Fibroblast of skin of right biceps (primary cell): ENCODE results near the gene DSG2.

Experiments
- DNase-seq: peaks from one replicate; pipeline ENCODE4 v3.0.0-alpha.2; 2013

Gene DSG2

DNA sequence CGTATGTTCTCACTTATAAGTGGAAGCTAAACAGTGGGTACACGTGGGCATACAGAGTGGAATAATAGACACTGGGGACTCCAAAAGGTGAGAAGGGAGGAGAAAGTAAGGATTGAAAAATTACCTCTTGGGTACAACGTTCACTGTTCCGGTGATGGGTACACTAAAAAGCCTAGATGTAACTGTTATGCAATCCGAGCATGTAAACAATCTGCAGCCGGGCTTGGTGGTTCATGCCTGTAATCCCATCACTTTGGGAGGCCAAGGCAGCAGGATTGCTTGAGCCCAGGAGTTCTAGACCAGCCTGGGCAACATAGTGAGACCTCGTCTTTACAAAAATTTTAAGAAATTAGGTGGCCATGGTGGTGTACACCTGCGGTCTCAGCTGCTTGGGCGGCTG, 60.6 kb downstream of the DSG2 start:
- no peak for DNase-seq

GRCh38 chr18:31562726-31563125, 64.7 kb downstream of the DSG2 start:
- no peak for DNase-seq

GRCh38 chr18:31563778-31564177, 65.8 kb downstream of the DSG2 start:
- no peak for DNase-seq

- DNase-seq, result no peak
Observed at GRCh38 chr18:31565345-31565744, 67.4 kb downstream of the DSG2 start.

- DNase-seq, result no peak
Observed at GRCh38 chr18:31565782-31566512, 68.0 kb downstream of the DSG2 start.

GRCh38 chr18:31566576-31567306, 68.8 kb downstream of the DSG2 start:
- no peak for DNase-seq

GRCh38 chr18:31572368-31572767, 74.4 kb downstream of the DSG2 start:
- no peak for DNase-seq

GRCh38 chr18:31573051-31573450, 75.1 kb downstream of the DSG2 start:
- DNase-seq, result no peak

- no peak for DNase-seq
Observed at GRCh38 chr18:31574359-31574758, 76.4 kb downstream of the DSG2 start.

DNA sequence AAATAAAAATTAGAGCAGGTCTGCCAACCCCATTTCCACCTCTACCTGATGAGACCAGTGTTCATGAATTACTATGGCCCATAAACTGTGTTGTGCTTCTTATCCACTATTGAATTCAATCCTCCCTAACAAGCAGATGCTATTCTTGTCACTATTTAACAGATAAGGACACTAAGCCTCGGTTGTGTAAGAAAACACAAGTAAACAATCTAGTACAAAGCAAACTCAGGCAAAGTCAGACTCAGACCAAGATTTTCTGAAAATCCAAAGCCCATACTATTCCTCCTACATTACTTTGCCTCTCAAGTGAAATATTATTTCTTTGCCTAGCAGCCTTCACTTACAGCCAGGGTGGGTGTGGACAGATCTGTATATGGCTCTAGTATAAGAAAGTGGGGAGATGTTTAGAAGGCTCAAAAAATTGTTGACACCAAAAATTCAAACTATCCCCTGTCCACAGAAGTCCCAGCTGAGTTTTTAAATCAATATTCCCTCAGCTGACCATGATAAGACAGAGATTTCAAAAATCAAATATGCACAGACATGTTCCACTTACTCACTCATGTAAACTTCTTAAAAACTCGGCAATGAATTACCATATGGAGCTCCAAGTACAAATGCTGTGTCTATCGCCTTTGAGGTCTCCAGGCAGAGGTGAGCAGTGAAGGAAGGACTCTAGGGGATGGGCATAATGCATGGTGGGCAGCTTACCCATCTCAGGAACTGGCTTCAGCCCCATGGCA, 77.7 kb downstream of the DSG2 start:
- no peak for DNase-seq

- no peak for DNase-seq
Observed at GRCh38 chr18:31576670-31577069, 78.7 kb downstream of the DSG2 start.

DNA sequence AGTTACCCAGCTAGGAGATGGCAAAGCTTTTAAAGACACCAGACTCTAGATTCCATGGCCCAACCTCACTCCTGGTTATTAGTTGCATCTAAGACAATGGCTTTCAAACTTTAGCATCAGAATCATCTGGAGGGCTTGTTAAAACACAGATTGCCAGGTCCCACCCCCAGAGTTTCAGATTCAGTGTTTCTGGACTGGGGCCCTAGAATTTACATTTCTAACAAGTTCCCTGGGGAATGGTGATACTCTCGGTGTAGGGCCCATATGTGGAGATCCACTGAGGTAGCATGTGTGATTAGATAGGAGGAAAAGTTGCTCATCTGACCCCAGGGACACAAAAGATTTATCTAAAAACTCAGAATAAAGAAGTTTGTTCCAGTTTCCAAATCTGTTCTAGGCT, 79.2 kb downstream of the DSG2 start:
- no peak for DNase-seq

- DNase-seq, result no peak
Observed at GRCh38 chr18:31578126-31578525, 80.1 kb downstream of the DSG2 start.

GRCh38 chr18:31579375-31579774, 81.4 kb downstream of the DSG2 start:
- DNase-seq, result no peak

DNA sequence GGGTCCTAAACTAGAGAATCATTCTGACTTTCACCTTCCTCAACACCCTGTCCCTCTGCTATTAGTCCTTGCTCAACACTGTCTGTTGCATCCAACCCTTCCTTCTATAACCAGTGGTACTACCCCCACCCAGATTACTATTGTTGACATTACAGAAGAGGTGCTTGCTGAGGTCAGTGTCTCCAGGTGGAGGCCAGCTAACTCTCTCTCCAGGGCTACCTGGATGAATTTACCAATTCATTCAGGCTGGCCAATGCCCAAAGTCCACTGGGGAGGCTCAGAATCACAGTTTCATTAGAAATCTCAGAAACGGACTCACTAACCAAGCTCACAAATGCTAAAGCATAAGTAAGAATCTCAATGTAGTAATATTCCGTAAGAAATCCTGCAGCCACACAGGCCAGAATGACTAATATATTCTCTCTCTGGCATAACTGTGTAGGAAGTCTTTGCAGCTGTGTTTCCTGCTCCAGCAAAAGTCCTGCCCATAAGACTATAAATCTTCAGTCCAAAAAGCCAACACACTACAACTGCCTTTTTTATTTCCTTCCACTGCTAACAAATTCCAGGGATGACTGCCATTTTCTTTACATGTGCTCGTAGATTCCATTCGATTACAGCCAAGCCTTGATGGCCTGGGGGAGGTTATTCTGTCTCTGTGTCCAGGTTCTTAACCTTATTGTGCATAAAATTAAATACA, 83.7 kb downstream of the DSG2 start:
- DNase-seq, result peak; percentile 78

DNA sequence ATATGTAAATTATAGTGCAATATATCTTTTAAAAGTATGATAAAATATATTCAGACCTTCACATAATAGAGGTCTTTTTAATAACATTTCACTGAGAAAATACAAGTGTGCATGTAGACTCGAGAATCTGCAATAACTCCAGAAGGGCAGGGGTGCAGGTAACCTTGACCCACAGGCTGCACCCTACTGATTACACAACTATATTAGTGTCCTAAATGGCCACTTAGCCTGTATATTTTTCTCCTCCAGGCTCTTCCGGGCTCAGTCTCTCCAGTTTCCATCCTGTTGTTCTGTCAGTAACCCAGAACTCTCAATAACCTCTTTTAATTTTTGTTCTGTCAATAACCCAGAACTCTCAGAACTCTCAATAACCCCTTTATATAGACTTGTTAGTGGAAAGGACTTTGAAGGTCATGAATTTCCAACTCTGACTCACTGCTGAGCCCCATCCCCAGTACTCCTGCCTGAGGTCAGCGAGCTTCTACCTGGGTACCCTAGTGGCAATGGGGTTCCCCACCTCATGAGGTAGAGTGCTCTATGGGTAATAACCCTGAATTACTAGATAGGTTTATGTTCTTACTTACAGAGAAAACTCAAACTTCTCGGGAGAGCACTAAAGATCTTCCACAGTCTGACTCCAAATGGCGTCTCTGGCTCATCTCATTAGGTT, 85.3 kb downstream of the DSG2 start:
- DNase-seq, result no peak

- DNase-seq, result no peak
Observed at GRCh38 chr18:31585991-31586390, 88.0 kb downstream of the DSG2 start.

DNA sequence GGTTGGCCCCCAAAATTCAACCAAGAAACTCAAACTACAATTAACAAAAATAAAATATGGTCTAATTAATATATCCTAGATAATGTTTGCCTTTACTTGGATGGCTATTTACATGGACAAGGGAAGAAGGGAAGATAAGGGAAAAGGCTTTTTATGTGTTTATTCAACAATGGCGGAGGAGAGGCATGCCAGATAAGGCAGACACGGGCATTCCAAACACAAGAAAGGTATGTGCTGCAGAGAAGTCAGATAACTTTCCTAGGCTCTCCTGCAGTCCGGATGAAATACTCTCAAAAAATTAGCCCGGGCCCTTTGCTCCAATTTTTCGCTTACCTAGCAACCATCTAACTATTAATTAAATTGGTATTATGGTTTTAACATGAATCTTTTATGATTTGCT, 88.6 kb downstream of the DSG2 start:
- DNase-seq, result no peak

DNA sequence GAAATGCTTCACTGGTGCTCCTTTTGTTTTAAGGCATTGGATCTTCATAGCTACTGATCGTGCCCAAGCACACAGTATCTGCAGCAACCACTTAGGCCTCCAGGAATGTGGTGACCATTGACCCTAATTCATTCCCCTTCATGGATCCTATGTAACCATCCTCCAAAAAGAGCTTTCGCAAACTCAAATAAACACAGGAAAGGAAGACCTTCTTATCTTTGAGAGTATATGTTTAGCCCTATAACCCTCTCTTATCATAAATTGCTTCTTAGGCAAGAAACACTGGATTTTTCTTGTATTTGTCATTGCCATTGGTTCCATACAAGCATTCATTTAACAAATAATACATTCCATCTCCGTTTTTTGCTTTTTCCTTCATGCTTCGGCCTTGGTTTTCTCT, 89.6 kb downstream of the DSG2 start:
- no peak for DNase-seq

- DNase-seq, result no peak
Observed at GRCh38 chr18:31590570-31590969, 92.6 kb downstream of the DSG2 start.

- no peak for DNase-seq
Observed at GRCh38 chr18:31591113-31591512, 93.1 kb downstream of the DSG2 start.

GRCh38 chr18:31591628-31592027, 93.7 kb downstream of the DSG2 start, which contains the start of gene TTR:
Gene TTR (plus strand): TSS chr18:31591877. CDS start chr18:31591903, 26 bp downstream.
- DNase-seq, result no peak
